Measurements from ENCODE around the gene RASL11A.

DNA sequence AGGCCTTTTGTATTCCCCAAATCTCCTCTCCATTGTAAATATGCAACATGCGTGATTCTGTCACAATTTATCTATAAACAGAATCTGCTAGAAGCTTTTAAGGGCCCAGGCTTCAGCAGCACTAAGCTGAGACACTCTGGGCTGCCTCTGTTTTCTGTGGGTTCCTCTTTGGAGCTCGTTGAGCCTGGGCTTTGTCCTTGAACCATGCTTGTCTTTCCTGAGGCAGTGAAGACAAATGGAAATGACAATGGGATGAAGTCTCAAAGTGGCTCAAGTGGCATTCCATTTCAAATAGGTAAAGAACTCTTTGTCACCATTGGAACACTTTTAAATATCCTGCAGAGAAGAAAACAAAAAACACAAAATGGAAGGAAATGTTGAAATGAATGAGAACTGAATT lies 40.3 kb downstream of the RASL11A start:
- TF ChIP-seq, protein P1, sequence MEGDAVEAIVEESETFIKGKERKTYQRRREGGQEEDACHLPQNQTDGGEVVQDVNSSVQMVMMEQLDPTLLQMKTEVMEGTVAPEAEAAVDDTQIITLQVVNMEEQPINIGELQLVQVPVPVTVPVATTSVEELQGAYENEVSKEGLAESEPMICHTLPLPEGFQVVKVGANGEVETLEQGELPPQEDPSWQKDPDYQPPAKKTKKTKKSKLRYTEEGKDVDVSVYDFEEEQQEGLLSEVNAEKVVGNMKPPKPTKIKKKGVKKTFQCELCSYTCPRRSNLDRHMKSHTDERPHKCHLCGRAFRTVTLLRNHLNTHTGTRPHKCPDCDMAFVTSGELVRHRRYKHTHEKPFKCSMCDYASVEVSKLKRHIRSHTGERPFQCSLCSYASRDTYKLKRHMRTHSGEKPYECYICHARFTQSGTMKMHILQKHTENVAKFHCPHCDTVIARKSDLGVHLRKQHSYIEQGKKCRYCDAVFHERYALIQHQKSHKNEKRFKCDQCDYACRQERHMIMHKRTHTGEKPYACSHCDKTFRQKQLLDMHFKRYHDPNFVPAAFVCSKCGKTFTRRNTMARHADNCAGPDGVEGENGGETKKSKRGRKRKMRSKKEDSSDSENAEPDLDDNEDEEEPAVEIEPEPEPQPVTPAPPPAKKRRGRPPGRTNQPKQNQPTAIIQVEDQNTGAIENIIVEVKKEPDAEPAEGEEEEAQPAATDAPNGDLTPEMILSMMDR (IDR thresholded peaks at IDR 0.05), result no peak
- no peak for TF ChIP-seq POLR2A (IDR thresholded peaks at IDR 0.05)

Measured in adrenal gland (tissue), 5 donors.